ENCODE measurements around the gene PDGFD.

The PDGFD gene

DNA sequence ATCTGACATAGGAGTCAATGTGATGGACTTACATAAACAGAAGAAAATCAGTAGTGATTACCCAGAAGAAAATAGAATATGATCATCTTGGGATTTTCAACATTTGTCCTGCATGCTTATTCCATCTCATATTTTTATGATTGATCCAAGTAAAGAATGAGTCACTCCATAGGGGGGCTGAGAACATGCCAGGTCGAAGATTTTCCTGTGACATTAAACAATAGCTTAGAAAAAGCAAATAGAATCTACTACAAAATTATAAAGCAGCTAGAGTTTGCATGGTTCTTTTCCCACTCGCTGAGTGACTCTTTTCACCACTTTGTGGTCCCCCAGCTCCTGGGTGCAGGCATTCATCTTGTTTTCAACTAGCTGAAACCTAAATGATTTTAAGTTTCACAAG is 71.2 kb downstream of the PDGFD start:
- no peak for DNase-seq

DNA sequence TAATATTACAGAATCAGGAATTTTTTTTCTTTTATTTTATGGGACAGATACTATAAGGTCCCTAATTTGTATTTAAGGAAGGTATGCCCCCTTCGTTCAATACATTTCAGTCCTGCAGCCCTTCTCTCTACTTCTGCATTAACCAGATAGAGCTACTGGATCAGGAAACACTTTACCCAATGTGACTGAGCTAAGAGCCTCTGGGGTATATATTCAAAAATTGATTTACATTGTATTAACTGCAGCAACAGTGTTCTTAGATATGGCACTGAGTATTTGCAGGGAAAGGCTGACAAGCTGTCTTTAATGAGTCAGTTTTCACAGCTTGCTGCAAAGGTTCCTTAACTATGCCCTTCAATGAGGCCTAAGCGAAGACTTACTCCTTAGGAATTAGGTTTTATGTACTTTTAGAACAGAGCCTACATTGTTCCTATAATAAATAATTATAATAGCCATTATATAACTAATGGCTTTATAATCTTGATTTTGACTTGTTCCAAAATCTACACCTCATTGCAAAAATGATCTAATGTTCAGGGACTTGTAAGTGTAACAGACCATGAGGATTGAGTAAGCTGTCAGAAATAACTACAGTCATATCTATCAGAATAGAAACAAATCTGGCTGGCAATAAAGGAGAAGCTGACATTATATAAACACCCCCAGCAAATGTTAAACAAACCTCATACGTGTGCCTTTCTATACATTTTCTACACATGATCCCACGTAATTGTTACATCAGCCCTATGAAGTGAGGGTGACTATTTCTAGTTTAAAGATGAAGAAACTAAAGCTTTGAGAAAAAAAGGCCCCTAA is 72.5 kb downstream of the PDGFD start:
- no peak for DNase-seq

DNA sequence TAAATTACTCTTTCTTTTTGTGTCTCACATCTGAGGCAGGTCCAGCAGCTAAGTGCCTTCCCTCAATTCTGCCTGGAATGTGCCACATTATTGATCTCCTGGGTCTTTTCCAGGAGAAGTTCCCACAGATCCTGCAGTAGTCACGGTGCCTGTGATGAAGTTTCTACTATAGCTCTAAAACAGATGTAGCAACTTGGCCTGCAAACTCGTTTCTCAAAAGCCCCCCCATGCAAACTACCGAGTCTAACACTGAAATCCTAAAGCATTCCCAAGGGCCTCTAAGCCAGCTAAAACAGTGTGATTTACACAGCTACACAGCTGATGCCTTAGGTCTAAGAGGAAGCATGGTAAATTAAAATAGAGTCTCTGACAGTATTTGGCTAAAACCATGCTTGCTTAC is 73.2 kb downstream of the PDGFD start:
- DNase-seq, result no peak

DNA sequence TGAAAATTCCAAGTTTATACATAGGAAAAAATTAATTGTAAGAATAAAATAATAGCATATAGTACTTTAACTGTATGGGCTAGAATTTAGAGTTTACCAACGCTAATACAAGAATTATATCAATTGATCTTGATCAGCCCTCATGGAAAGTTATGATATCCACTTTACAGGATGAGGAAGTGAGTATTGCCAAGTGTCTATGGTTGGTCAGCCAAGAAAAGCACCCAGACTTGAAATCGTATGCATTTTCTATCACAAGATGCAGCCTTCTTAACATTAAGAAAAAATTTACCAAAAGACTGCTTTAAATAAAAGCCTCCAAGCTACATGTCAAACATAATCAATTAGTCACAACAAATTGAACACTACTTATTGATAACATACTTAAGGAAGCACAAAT is 74.5 kb downstream of the PDGFD start:
- DNase-seq, result no peak

DNA sequence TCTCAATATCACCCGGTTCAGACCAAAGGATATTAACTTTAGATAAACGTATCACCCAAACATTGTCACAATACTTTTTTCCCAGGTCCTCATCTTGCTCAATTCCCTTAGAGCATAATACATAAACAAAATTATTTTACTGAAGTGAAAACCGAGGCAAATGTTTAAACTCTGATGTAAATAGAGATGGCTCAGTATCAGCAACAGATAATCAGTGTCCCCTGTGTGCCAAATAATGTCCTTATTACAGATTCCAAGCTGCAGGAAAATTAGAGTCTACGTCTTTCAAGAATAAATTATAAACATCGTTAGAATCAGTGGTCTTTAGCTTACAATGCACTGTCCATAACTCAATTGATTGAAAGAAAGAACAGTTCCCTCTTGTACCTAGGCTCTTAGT is 77.3 kb downstream of the PDGFD start:
- no peak for DNase-seq

DNA sequence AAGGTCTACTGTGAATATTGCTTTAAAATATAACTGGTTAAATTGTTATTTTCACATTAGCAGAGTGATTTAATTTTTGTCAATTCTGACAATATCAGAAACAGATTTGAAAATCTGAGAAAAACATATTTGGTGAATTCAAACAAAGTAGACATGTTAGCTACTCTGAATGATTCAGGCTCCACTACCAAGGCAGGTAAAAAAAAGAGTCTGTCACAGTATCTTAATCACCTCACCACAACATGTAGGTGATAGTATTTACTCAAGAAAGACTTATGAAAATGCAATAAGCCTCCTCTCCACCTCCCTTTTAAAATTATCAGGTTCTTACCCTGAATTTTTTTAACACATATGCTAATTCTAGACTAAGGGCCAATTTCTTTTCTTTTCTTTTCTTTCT is 85.0 kb downstream of the PDGFD start:
- no peak for DNase-seq

DNA sequence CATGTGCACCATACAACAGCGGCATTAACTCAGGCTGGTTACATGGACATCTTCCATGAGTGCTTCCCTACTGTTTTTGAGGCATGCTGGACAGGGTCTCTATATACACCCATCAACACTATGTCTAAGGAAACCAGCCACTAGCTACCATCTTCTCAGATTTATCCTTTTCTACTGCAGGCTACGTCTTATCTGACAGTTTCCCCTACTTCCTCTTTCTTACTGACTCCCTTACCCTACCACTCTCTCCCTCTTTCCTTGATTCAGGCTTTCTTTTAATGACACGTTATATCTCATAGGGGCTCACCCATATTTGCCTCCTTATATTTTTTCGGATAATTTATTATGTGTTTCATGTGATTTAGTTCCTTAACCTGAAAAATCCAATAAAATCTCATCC is 85.7 kb downstream of the PDGFD start:
- no peak for DNase-seq

DNA sequence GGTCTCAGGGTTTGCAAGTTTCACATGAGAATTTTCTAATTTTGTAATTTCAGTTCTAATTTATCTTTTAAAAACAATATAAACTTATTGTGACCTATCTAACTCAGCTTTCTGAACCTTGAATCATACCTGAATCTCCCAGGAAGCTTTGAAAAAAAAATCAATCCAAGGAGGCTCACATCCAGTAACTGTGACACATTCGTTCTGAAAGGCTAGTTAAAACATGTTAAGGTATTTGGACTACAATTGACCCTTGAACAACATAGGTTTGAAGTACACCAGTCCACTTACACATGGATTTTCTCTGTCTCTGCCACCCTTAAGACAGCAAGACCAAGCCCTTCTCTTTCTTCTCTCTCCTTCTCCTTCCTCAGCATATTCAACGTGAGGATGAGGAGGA is 87.5 kb downstream of the PDGFD start:
- no peak for DNase-seq

DNA sequence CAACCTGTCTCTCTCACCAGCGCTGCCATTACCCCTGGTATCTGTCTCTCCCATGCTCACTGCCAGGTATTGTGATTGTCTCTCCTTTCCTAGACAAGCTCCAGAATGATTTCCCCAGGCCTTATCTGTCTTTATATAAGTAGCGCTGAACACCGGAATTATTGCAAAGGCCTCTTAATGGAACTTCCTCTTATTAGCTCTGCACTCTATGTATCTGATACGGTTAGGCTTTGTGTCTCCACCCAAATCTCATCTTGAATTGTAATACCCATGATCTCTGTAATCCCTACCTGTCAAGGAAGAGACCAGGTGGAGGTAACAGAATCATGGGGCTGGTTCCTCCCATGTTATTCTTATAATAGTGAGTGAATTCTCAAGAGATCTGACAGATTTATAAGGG is 88.2 kb downstream of the PDGFD start:
- no peak for DNase-seq

DNA sequence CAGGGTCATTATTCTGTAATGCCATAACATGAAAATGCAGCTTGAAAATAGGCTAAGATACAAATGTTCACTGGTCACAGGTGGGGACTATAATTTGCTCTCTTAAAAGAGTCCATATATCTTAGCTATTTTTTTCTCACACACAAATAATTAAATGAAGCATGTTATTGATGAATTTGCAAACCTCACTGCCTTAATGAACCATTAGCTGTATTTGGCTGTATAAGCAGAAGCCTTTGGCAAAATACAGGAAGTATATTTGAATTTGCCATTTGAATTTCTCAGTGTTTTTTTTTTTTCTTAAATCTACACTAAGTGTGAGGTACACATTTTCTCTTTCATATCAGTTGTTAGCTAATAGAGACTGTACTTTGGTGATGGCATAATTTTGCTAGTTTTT is 88.9 kb downstream of the PDGFD start:
- DNase-seq, result no peak

DNA sequence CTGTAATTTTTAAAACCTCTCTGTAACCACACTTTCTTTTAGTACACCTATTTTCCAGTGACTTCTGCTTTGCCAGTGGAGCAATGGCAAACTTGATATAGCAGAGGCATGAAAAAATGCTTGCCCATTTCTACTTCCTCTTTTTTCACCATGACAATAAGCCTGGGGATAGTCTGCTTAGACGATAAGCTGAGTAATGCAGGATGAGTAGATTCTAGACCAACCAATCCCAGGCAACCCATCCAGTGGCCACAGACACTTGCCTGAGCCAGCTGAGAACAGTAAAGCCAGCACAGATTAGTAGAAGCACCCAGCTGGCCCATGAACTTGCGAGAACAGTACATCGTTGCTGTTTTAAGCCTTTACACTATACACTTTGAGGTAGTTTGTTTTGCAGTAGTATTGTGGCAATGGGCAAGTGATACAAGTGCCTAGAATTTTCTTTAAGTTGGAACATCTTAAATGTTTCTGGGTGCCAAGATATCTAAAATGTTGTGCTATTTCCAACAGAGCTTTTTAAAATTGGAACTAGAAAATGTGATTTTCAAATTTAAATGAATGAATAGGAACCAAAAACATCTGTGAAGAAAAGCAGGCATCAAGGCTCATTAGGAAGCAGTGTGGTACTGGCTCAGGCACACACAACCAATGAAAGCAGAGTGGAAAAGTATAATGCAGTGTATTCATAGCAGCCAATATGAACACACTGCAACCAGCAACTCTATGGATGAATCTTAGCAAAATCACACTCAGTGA is 89.8 kb downstream of the PDGFD start:
- no peak for DNase-seq

DNA sequence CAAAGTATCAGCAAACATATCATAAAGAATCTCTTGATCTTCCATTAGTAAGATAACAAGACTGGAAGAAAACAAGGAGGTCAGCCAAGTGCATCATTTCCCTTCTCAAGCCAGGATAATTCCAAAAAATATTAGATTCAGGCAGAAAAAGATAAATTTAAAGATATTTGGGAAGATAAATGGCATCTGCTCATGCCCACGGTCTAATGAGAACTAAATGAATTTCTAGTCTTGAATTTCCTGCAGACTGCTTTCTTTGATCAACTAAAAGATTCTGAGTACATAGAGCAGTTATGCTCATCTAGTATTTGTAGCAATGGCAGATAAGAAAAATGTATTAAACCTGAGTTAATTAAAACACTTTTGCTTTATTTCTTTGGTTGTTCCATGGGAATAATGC is 96.4 kb downstream of the PDGFD start:
- DNase-seq, result no peak

DNA sequence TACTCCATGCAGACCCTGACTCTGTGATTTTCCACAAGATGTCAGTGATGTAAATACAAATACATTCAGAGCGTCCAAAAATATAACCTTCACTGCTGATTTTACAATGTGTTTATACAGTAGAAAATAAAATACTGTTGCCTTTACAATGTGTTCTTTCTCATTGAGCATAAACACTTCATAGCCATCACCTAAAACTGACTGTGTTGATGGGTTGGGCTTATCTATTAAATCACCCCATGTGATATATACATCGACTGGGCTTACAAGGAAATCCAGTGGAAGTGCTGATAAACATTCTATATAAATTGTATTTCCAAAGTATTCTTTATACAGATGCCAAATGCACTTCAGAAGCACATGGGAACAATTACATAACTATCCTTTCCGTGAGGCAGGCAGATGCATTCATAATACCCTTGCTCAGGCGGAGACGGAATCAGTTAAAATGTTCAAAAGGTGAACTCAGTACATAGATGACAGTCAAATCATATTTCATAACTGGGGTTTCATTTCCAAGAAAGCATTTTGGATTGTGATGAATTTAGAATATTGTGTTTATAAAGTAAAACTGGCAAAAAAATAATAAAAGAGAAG is 99.8 kb downstream of the PDGFD start:
- DNase-seq, result no peak

DNA sequence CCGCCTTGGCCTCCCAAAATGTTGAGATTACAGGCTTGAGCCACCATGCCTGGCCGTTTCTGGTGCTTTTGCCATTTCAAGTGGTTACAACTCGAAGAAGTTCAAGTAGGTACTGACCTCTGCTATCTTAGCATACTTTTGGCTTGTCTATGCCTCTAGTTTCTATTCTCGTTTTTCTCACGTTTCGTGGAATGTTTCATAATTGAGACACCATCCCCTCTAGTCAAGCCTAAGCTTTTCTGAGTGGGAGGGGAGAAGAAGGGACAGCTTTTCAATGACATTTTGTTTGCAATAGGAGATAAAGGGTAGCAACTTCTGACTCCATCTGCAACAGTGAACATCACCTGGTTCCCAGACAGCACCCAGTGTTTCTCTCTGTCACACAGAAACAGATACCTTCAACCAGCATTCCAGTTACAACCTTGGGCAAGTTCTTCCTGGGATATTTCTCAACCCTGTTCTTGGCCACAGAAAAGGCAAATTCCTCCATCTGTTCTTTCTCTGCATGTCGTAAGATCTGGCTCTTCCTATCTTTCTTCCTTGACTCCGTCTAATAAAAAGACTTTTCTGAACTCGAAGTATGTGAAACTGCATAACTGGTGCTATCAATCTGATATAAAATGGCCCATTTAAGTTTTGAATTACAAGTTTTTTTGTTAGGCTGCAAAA is 102.0 kb downstream of the PDGFD start:
- no peak for DNase-seq

DNA sequence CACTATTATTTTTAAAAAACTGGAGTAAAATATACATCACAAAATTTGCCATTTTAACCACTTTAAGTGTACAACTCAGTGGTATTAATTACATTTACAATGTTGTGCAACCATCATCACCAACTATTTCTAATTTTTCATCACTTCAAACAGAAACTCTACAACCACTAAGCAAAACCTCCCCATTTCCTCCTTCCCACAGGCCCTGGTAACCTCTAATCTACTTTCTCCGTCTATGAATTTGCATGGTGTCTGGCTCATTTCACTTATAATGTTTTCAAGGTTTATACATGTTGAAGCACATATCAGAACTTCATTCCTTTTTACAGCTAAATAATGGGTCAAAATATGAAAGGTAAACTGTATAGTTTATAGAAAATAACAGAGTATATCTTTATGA is 103.1 kb downstream of the PDGFD start:
- no peak for DNase-seq

DNA sequence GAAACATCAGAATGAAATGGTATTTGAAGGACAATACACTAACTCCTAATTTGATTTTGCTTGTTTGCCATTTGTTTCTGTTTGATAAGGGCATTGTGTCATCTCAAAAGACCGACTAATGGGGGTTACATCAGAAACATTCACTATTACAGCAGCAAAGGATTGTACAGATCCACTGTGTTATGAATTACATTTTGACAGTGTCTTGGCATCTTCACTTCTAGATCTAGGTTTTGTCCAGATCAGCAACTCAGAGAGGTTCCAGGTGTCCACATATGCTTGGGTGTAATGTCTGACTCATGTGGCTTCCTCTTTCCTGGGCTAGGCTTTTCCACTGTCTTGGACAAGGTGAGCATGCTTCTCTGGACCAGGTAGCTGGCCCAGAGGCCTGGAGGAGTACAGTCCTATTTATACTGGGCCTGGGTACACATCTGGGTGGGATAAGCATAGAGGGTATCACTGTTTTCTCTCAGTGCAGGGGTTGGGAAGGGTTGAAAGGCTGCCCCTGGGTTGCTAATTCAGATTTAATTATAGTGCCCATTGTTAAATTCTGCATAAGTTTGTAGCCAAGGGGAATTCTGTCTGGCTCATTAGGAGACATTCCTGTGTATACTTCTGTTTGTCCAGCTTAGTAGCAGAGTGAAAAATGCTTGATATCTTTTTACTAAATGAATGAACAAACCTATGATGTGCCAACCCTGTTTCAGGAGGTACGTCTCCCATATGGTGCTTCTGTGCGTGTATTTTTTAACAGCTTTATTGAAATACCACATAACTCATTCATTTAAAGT is 103.7 kb downstream of the PDGFD start:
- DNase-seq, result no peak

DNA sequence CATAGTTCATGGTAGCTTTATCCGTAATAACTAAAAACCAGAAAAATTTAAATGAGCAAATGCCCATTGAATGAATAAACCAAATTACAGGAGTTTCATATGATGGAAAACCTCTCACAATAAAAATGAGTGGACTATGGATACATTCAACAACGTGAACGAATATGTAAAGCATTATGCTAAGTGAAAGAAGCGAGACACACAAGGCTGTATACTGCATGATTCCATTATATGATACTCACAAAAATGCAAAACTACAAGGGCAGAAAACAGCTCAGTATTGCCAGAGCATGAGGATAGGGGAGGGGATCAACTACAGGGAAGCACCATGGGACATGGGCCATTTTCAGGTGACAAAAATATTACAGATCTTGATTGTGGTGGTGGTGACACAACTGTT is 105.3 kb downstream of the PDGFD start:
- DNase-seq, result no peak

DNA sequence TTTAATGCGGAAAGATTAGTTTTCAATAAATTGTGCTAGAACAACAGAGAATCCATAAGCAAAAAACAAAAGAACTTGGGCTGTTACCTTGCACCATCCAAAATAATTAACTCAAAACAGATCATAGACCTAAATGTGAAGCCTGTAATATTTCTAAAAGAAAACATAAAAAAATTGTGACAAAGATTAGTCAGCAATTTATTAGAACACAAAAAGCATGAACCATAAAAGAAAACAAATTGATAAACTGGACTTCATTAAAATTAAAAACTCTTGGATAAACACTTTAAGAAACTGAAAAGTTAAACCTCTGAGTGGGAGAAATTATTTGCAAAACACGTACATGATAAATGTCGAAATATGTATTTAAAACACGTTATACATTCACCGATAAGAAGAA is 106.0 kb downstream of the PDGFD start:
- DNase-seq, result no peak

DNA sequence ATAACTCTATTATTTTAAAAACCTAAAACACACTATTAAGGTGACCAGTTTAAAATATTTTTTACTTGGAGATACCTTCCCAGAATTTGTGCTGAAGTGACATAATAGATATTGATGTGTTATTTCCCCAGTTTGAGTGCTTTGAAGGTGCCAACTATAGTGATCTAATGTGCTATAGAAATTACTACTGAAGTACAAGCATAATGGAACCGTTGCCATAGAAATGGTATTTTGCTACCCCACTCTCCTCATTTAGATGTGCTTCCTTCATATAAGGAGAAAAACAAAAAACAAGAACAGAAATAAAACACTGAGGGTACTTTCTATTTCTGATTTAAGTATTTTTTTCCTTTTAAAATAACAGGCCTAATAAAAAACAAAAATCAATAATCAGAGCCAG is 108.4 kb downstream of the PDGFD start:
- DNase-seq, result no peak

DNA sequence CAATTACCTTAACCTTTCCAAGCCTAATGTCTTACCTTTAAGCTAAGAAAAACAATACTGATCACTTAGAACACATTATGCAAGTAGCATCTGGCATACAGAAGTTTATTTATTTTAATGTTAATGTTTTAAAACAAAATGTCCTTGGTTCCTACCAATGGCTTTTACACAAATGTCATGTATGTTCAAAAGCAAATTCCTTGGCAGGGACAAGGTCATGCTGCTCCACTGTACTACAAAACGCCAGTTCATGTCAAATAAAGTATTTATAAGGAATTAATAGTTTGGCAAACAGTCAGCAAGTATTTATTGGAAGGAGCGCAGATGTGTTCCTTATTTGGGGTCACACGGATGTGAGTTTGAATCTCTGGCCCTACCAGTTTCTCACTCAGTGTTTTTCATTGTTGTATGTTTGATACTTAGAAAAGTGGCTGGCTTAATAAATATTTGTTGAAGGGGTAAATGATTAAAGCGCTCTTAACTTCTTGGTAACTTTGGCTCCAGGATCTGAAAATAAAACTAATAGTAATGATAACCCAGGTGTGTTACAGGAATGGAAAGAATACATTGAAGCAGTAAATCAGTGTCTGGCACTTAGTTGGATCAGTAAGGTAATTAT is 108.9 kb downstream of the PDGFD start:
- no peak for DNase-seq

DNA sequence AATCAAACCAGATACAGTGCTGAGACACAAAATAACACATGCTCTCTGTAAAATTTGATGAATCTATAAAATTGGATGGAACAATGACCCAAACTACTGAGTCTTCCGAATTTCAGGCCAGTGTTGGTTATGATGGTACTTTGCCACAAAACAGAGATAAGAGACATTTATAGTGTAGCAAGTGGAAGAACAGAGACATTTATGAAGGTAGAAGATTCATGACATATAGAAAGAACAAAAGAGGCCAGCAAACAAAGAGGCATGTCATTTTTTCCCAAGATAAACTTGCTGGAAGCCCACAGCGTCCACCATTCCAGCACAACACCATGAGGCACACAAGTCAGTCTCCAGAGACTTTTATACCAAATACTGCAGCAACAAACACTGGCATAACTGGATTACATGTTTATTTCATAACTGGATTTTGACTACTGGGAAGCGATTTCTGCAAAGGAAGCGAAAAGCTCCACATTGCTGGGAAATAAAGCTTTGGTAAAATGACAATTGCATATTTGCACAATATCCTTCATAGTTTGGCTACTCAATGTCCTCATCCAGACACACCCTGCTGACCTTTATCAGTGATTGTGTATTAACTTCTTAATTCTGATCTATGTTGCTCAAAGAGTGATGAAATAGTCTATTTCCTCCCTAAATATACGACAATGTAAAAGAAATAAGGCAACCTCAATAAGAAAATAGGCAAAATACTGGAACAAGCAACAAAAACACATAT is 110.0 kb downstream of the PDGFD start:
- no peak for DNase-seq

DNA sequence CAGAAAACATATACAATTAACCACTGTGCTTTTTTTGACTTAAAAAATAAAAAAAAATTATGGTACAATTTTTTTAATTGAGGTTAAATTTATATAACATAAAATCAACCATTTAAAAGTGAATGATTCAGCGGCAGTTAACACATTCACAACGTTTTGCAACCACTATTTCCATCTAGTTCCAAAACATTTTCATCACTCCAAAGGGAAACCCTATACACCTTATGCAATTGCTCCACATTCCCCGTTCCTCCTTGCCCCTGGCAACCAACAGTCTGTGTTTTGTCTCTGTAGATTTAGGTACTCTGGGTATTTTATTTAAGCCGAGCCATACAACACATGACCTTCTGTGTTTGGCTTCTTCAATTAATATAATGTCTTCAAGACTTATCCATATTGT is 112.2 kb downstream of the PDGFD start:
- no peak for DNase-seq
